ENCODE results near the gene CAMK1D.
"Not testable (repeated sequence)": the region's sequence is repeated elsewhere in the genome, so short reads cannot be mapped to it uniquely, and the experiment has no call there.

Gene CAMK1D

GRCh38 chr10:12427276-12427675, 77.9 kb downstream of the CAMK1D start:
- no peak for FAIRE-seq
- no peak for DNase-seq (ENCODE audit: low spot score)

DNA sequence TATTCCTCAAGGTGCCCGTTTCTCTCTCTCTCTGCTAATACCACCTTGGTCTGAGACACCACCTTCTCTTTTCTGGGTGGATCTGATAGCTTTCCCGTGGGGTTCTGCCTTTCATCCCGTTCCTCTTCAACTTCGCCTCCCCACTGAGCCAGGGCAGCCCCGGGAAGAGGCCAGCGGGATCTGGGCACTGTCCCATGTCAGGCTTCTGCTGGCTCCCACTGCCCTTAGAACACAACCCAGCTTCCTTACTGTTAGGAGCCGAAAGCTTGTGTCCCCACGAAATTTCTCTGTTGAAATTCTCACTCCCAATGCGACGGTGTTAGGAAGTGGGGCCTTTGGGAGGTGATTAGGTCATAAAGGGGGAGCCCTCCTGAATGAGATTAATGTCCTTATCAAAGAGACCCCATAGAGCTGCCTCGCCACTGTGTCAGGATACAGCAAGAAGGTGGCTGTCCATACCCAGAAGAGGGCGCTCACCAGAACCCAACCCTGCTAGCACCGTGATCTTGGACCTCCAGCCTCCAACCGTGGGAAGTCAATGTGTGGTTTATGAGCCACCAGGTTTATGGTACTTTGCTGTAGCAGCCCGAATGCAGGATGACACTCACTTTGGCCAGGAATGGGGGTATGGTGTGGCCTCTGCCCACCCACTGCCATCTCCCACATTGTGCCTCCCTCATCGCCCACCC, 79.2 kb downstream of the CAMK1D start:
- DNase-seq (ENCODE audit: low spot score), result no peak
- no peak for FAIRE-seq

DNA sequence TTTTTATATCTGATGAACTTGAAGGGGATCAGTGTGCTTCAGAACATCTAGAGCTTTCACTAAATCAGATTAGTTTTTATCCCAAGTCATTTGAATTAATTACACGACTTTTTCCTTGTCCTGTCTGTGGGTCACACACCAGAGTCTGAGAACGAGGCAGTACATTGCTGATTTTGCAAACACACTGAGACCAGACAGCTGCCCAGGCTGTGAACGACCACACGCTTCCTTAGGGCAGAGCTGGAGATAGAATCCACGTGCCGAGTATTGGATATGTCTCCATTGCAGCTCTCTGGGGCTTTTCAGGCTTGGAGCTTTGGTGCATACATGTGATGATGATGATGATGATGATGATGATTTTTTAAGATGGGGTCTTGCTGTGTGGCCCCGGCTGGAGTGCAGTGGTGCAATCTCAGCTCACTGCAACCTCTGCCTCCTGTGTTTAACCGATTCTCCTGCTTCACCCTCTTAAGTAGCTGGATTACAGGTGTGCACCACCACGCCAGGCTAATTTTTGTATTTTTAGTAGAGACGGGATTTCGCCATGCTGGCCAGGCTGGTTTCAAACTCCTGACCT, 81.1 kb downstream of the CAMK1D start:
- no peak for FAIRE-seq
- DNase-seq (ENCODE audit: low spot score), result no peak

DNA sequence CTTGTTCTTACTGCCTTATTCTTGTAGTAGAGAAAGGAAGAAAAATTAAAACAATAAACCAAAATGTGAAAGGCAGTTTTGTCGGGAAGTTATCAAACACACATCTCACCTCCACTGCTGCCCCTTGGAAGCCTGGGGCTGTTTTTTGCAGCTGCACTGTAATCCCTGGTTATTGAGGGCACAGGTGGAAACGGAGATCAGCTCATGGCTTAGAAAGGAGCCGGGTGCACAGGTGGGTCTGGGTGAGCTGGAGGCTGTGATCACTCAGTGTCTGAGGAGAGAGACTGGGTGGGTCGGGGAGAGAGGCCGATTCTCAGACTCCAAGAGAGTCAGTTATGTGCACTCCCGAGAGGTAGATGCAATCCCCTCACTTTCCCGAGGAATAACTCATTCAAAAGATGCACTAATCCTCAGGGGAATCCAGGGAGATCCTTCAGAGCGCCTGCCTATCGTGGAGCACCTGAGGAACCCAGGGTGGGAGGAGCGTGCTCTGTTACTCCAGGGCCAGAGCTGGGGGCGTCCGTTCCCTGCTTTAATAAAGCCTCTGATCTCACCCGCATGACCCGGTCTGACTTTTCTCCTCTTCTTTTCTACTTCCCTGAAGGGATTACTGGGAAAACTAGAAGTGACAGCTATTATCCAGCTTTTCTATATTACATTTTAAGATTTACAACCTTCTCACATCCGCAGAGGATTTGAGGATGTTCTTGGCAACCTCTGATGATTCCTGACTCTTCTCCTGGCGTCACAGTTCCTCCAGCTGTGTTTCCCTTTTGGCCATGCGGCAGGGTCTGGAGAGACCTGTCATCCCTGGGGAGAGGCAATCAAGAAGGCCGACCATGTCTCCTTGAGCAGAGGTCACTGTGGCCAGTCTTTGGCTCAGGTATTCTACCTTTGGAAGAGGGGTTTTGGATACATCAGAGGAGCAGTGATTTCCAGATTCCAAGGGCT, 82.1 kb downstream of the CAMK1D start:
- no peak for FAIRE-seq
- no peak for DNase-seq (ENCODE audit: low spot score)

GRCh38 chr10:12432402-12433189, 83.2 kb downstream of the CAMK1D start:
- no peak for FAIRE-seq
- no peak for DNase-seq (ENCODE audit: low spot score)

- FAIRE-seq, result no peak
Observed at GRCh38 chr10:12434277-12434676, 84.9 kb downstream of the CAMK1D start.

DNA sequence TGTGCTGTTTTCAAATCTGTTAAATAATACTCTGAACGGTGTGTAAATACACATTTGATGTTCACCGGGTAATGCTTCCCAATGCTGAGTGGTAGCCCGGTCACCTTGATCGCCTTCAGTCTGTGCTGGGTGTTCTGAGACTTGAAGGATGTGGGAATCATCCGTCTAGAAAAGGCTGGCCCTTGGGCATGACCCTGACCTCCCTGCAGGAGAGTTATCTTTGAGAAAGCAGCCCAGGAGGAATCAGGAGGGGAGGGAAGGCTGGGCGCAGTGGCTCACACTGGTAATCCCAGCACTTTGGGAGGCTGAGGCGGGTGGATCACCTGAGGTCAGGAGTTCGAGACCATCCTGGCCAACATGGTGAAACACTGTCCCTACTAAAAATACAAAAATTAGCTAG, 85.3 kb downstream of the CAMK1D start:
- FAIRE-seq; DNase-seq (ENCODE audit: low spot score): not testable (repeated sequence)

More at GRCh38 chr10:12434277-12434676, 84.9 kb downstream of the CAMK1D start:
- DNase-seq (ENCODE audit: low spot score), result no peak

GRCh38 chr10:12435348-12435747, 86.0 kb downstream of the CAMK1D start:
- peak; percentile 50 for DNase-seq (ENCODE audit: low spot score)

DNA sequence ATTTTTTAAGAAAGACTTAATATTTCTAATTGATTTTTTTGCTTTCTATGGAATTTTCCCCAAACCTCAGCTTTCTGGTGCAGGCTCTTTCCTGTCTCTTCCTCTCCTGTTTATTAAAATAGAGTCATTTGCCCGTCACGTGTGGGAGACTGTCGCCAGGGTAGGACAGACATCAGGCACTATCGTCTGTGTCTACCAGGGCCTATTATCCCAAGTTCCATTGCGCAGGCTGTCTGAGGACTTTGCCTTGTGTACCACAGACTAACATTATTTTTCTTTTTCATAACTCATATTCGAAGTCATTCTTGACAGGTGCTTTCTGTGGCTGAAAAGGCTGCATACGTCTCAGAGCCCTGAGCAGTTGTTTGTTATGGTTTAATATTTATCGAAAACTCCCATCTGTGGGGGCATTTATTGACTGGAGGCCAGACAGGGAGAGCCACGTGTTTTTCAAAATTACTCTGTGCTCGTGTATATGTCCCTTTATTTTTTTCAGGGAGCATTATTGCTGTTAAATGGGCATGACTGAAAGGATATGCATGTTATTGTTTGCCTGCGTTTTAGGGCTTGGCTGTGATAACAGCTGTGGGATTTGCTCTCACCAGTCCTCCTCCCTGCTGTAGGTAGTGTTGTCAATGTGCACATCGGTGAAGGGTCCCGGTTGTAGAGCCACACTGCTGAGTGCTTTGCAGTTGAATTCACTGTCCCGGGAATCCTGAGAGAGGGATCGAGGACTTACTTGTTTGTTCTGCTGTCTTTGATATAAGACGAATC, 89.8 kb downstream of the CAMK1D start:
- FAIRE-seq, result no peak
- DNase-seq (ENCODE audit: low spot score), result no peak

More at GRCh38 chr10:12435348-12435747, 86.0 kb downstream of the CAMK1D start:
- peak; percentile 40 for FAIRE-seq

- DNase-seq (ENCODE audit: low spot score); FAIRE-seq: not testable (repeated sequence)
Observed at GRCh38 chr10:12439767-12440166, 90.4 kb downstream of the CAMK1D start.

- FAIRE-seq, result no peak
- DNase-seq (ENCODE audit: low spot score), result no peak
Observed at GRCh38 chr10:12443026-12443425, 93.7 kb downstream of the CAMK1D start.

GRCh38 chr10:12444981-12445700, 95.8 kb downstream of the CAMK1D start:
- FAIRE-seq, result no peak
- DNase-seq (ENCODE audit: low spot score), result no peak

DNA sequence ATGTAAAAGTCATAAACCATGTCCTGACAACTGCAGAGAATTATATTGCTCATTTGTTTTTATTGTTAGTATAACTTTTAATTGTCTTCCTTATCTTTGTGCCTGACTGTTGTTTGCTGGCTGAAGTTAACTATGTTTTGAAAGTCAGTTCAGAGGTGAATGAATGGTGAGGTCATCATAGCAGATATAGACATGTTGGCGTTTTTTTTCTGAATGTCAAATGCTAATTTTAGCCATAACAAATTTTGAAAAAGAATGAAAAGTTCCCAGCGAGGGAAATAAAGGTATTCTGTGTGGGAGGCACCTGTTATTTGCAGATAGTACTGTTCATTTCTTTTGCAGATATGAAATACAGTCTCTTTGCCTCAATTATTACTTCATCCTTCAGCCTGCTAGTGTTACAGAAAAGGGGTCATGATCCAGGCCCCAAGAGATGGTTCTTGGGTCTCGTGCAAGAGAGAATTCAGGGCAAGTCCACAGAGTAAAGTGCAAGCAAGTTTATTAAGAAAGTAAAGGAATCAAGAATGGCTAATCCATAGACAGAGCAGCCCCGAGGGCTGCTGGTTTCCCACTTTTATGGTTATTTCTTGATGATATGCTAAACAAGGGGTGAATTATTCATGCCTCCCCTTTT, 96.5 kb downstream of the CAMK1D start:
- DNase-seq (ENCODE audit: low spot score) (no peak), FAIRE-seq (no peak)

- no peak for DNase-seq (ENCODE audit: low spot score)
- no peak for FAIRE-seq
Observed at GRCh38 chr10:12448340-12448728, 99.0 kb downstream of the CAMK1D start.

GRCh38 chr10:12448729-12449391, 99.5 kb downstream of the CAMK1D start:
- DNase-seq (ENCODE audit: low spot score), result peak; percentile 85
- peak; percentile 95 for FAIRE-seq

DNA sequence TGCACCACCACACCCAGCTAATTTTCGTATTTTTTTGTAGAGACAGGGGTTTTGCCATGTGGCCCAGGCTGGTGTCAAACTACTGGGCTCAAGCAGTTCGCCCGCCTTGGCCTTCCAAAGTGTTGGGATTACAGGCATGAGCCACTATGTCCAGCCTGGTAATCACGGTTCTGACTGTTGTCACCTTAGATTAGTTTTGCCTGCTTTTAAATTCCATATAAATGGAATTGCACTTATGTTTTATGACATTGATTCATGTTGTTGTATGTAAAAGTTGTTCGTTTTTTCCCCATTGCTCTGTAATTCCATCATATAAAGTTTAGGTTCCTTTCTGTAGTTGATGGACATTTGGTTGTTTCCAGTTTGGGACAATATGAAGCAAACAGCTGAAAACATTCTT, 106.0 kb downstream of the CAMK1D start:
- DNase-seq (ENCODE audit: low spot score) (no peak), FAIRE-seq (no peak)

DNA sequence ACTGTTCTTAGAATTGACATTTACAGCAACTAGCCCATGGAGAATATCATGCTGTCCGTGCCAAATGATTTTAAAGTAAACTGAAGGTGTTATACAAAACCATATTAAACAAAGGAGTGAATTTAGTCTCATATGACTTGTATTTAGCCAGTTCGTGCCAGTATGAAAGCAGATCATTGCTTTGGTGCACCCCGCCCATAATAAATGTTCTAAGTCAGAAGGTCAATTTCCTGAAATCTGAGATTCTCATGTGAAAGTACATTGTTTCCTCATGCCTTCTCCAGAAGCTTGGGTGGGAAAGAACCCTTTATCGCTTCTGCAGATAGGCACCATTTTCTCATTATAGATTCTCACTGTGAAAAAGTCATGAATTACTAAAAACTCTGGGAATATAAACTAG, 106.4 kb downstream of the CAMK1D start:
- no peak for FAIRE-seq

DNA sequence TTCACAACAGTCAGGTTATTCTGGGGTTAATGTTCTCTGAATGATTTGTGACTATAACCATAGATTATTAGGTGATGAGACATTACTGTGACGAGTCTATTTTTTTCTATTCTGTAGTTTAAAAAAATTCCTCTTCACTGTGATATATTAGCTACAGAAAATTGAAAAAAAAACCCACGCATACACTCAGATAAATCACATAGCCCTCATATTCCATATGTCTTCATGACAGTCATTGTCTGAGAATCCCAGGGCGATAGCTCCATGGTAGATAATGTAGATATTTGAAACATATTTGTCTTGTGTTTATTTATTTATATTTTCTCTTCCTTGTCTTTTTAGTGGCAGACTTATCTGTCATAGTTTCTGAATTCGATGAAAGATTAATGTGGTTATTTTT, 110.0 kb downstream of the CAMK1D start:
- no peak for DNase-seq (ENCODE audit: low spot score)
- FAIRE-seq, result no peak

More for the DNA sequence above, 106.4 kb downstream of the CAMK1D start:
- no peak for DNase-seq (ENCODE audit: low spot score)

- FAIRE-seq (no peak), DNase-seq (ENCODE audit: low spot score) (no peak)
Observed at GRCh38 chr10:12459762-12460161, 110.4 kb downstream of the CAMK1D start.
